DMS 273 (cell line): ENCODE results near the gene CCDC71.

ENCODE experiments used
- DNase-seq: peaks from one replicate; lab custom pipeline; 2025; ENCODE audit not compliant: unreplicated experiment; lab: John Stamatoyannopoulos, UW

Gene CCDC71

GRCh38 chr3:49132437-49133225 is 33.5 kb downstream of the CCDC71 start, which contains the start of gene LAMB2:
Gene LAMB2, minus strand, starts transcription at chr3:49133050. Its CDS starts 183 bp downstream, at chr3:49132867.
- DNase-seq, result peak; percentile 67

GRCh38 chr3:49132073-49132436 is 34.1 kb downstream of the CCDC71 start:
- DNase-seq, result no peak

- no peak for DNase-seq
Measured at GRCh38 chr3:49131576-49131975, 34.6 kb downstream of the CCDC71 start.

GRCh38 chr3:49131040-49131439 is 35.1 kb downstream of the CCDC71 start:
- DNase-seq, result no peak

- no peak for DNase-seq
Measured at GRCh38 chr3:49124991-49125670, 41.0 kb downstream of the CCDC71 start.

GRCh38 chr3:49124203-49124602 is 41.9 kb downstream of the CCDC71 start:
- DNase-seq, result no peak

GRCh38 chr3:49123687-49124086 is 42.4 kb downstream of the CCDC71 start:
- no peak for DNase-seq

GRCh38 chr3:49122886-49123545 is 43.1 kb downstream of the CCDC71 start:
- no peak for DNase-seq

GRCh38 chr3:49122451-49122850 is 43.7 kb downstream of the CCDC71 start:
- DNase-seq, result no peak

- no peak for DNase-seq
Measured at GRCh38 chr3:49122022-49122421, 44.1 kb downstream of the CCDC71 start.

GRCh38 chr3:49121132-49121736 is 44.9 kb downstream of the CCDC71 start:
- DNase-seq, result no peak

GRCh38 chr3:49120438-49121131 is 45.5 kb downstream of the CCDC71 start, which contains the start of gene USP19:
Gene USP19, minus strand, starts transcription at chr3:49120823. Its CDS starts 1,678 bp downstream, at chr3:49119145.
- peak; percentile 96 for DNase-seq

- DNase-seq, result no peak
Measured at GRCh38 chr3:49120096-49120437, 46.1 kb downstream of the CCDC71 start.

- no peak for DNase-seq
Measured at GRCh38 chr3:49119439-49119838, 46.7 kb downstream of the CCDC71 start.

- no peak for DNase-seq
Measured at GRCh38 chr3:49119036-49119435, 47.1 kb downstream of the CCDC71 start.
